H9 (cell line): Measurements from ENCODE around the gene C19orf47. TPM values are rescaled to one million over a fixed set of nuclear protein-coding genes. Genes with fewer than 3 reads are reported as not detected.

Experiments
- DNase-seq: peaks from one replicate; pipeline ENCODE4 v3.0.0-alpha.2; 2017
- H2AFZ ChIP-seq: one replicate; pipeline ENCODE4 v1.6.1; 2013; ENCODE audit warnings: mild to moderate bottlenecking, low read length, control low read depth, moderate library complexity
- H2AK5ac ChIP-seq: 2 replicates; pipeline ENCODE4 v1.6.1; 2013; ENCODE audit warnings: low read length, control low read depth, mixed read lengths; ENCODE audit not compliant: insufficient read length
- H2BK120ac ChIP-seq: one replicate; pipeline ENCODE4 v1.6.1; 2013; ENCODE audit warnings: low read depth, mild to moderate bottlenecking, low read length, control low read depth, inconsistent platforms; ENCODE audit not compliant: poor library complexity, severe bottlenecking
- H2BK12ac ChIP-seq: 2 replicates; pipeline ENCODE4 v1.6.1; 2013; ENCODE audit warnings: low read length, control low read depth, mixed read lengths, low read depth; ENCODE audit not compliant: insufficient read length
- H2BK15ac ChIP-seq: 2 replicates; pipeline ENCODE4 v1.6.1; 2013; ENCODE audit warnings: low read depth, low read length, control low read depth
- H2BK20ac ChIP-seq: one replicate; pipeline ENCODE4 v1.6.1; 2013; ENCODE audit warnings: low read depth, mild to moderate bottlenecking, low read length, control low read depth, inconsistent platforms; ENCODE audit not compliant: poor library complexity, severe bottlenecking
- H2BK5ac ChIP-seq: 2 replicates; pipeline ENCODE4 v1.6.1; 2013; ENCODE audit warnings: low read length, control low read depth, mixed read lengths; ENCODE audit not compliant: insufficient read length
- H3K14ac ChIP-seq: 2 replicates; pipeline ENCODE4 v1.6.1; 2013; ENCODE audit warnings: low read length, control low read depth; ENCODE audit not compliant: insufficient read depth
- H3K18ac ChIP-seq: 2 replicates; pipeline ENCODE4 v1.6.1; 2013; ENCODE audit warnings: low read depth, mild to moderate bottlenecking, mixed read lengths, low read length, control low read depth; ENCODE audit not compliant: insufficient read length
- H3K23ac ChIP-seq: 2 replicates; pipeline ENCODE4 v1.6.1; 2013; ENCODE audit warnings: low read length, control low read depth, mixed read lengths, low read depth; ENCODE audit not compliant: insufficient read length
- H3K23me2 ChIP-seq: 2 replicates; pipeline ENCODE4 v1.6.1; 2013; ENCODE audit warnings: low read depth, mild to moderate bottlenecking, mixed read lengths, low read length, control low read depth; ENCODE audit not compliant: insufficient read length, poor library complexity, severe bottlenecking
- H3K27ac ChIP-seq: 2 replicates; pipeline ENCODE4 v1.5.1; 2013; ENCODE audit warnings: low read length, control low read depth, mixed read lengths, low read depth; ENCODE audit not compliant: insufficient read length
- H3K27me3 ChIP-seq: 2 replicates; pipeline ENCODE4 v1.6.1; 2013; ENCODE audit warnings: low read length, control low read depth, inconsistent platforms; ENCODE audit not compliant: insufficient read depth
- H3K4ac ChIP-seq: 2 replicates; pipeline ENCODE4 v1.6.1; 2013; ENCODE audit warnings: low read depth, mild to moderate bottlenecking, control low read depth, inconsistent platforms, low read length, moderate library complexity
- H3K4me1 ChIP-seq: 2 replicates; pipeline ENCODE4 v1.6.1; 2013; ENCODE audit warnings: low read length, control low read depth, inconsistent platforms; ENCODE audit not compliant: insufficient read depth
- H3K4me2 ChIP-seq: 2 replicates; pipeline ENCODE4 v1.6.1; 2013; ENCODE audit warnings: low read length, control low read depth, mixed read lengths; ENCODE audit not compliant: insufficient read length, insufficient read depth
- H3K56ac ChIP-seq: 2 replicates; pipeline ENCODE4 v1.6.1; 2013; ENCODE audit warnings: low read depth, mild to moderate bottlenecking, mixed read lengths, low read length, control low read depth; ENCODE audit not compliant: insufficient read length
- H3K79me1 ChIP-seq: 2 replicates; pipeline ENCODE4 v1.6.1; 2013; ENCODE audit warnings: low read depth, mild to moderate bottlenecking, moderate library complexity, low read length, control low read depth, inconsistent platforms; ENCODE audit not compliant: insufficient read depth, poor library complexity, severe bottlenecking
- H3K79me2 ChIP-seq: 2 replicates; pipeline ENCODE4 v1.6.1; 2013; ENCODE audit warnings: low read length, control low read depth, inconsistent platforms; ENCODE audit not compliant: insufficient read depth
- H3K9ac ChIP-seq: 2 replicates; pipeline ENCODE4 v1.6.1; 2013; ENCODE audit warnings: low read length, control low read depth, mixed read lengths; ENCODE audit not compliant: insufficient read length; ENCODE audit errors: extremely low read depth
- H3K9me3 ChIP-seq: one replicate; pipeline ENCODE4 v1.6.1; 2013; ENCODE audit warnings: low read depth, low read length, inconsistent platforms; ENCODE audit not compliant: control insufficient read depth
- H3T11ph ChIP-seq: one replicate; pipeline ENCODE4 v1.6.1; 2013; ENCODE audit warnings: mild to moderate bottlenecking, low read length, control low read depth, inconsistent platforms
- H4K20me1 ChIP-seq: one replicate; pipeline ENCODE4 v1.6.1; 2013; ENCODE audit not compliant: control insufficient read depth, insufficient read length, insufficient read depth
- H4K5ac ChIP-seq: 2 replicates; pipeline ENCODE4 v1.6.1; 2013; ENCODE audit warnings: low read depth, mild to moderate bottlenecking, mixed read lengths, low read length, control low read depth; ENCODE audit not compliant: insufficient read length
- H4K8ac ChIP-seq: replicated peaks from 2 replicates; pipeline ENCODE4 v1.6.1; 2013; ENCODE audit warnings: low read length, control low read depth, mixed read lengths, low read depth; ENCODE audit not compliant: insufficient read length
- H4K91ac ChIP-seq: 2 replicates; pipeline ENCODE4 v1.6.1; 2013; ENCODE audit warnings: low read depth, mild to moderate bottlenecking, moderate library complexity, mixed read lengths, low read length, control low read depth; ENCODE audit not compliant: insufficient read length
- H3K27ac Mint-ChIP-seq, 3 experiments: 2 replicates in 2 of 3; 3 replicates in 1 of 3; pipeline ENCODE4 v1.8.0; 2020 to 2021; ENCODE audit warnings: mixed read lengths in 3 of 3, mild to moderate bottlenecking in 1 of 3, moderate library complexity in 1 of 3
- H3K27me3 Mint-ChIP-seq: 2 replicates; pipeline ENCODE4 v1.8.0; 2021; ENCODE audit warnings: low read depth, mild to moderate bottlenecking, moderate library complexity, mixed read lengths
- H3K36me3 Mint-ChIP-seq, 3 experiments: 2 replicates in 2 of 3; 3 replicates in 1 of 3; pipeline ENCODE4 v1.8.0; 2020 to 2021; ENCODE audit warnings: low read depth in 3 of 3, mixed read lengths in 3 of 3; ENCODE audit not compliant: insufficient read depth in 1 of 3
- H3K4me1 Mint-ChIP-seq, 2 experiments: 2 replicates each; pipeline ENCODE4 v1.8.0; 2020; ENCODE audit warnings: mixed read lengths in 2 of 2
- H3K4me3 Mint-ChIP-seq, 2 experiments: 2 replicates in 1 of 2; 3 replicates in 1 of 2; pipeline ENCODE4 v1.8.0; 2020 to 2021; ENCODE audit warnings: mild to moderate bottlenecking in 2 of 2, mixed read lengths in 2 of 2, moderate library complexity in 1 of 2
- H3K9me3 Mint-ChIP-seq, 2 experiments: 2 replicates in 1 of 2; 3 replicates in 1 of 2; pipeline ENCODE4 v1.8.0; 2020; ENCODE audit warnings: mild to moderate bottlenecking in 2 of 2, mixed read lengths in 2 of 2, moderate library complexity in 1 of 2
- CTCF ChIP-seq: fragments of 200-600 bp; sonication (generic); conservative IDR thresholded peaks from 3 replicates; pipeline ENCODE4 v1.8.0; 2021; ENCODE audit warnings: antibody characterized with exemption, mild to moderate bottlenecking
- WGBS: extraction: QIAGEN DNeasy Blood & Tissue Kit; methylation state at CpG from one replicate; pipeline ENCODE4 v1.1.7; 2013; ENCODE audit warnings: missing lambda C conversion rate, low lambda C conversion rate, mixed read lengths; ENCODE audit not compliant: insufficient read length; ENCODE audit errors: extremely low coverage; 5-methylcytosine and 5-hydroxymethylcytosine counted together
- total RNA-seq: library from RNA; stranded (reverse); gene quantifications from 2 replicates; pipeline ENCODE4 v1.2.1, GENCODE V29; 2021

The C19orf47 gene
- total RNA-seq, 1 experiment from 2014 or later, result 19.4 TPM

GRCh38 chr19:40337107-40337506 is 11.1 kb downstream of the C19orf47 start:
- Mint-ChIP-seq H3K4me1 (no peaks in the 10 kb centered on the region), H3K27ac (no peak overlapping the region), H3K9me3 (no peaks in the 10 kb centered on the region), H3K27me3 (no peaks in the 10 kb centered on the region), H3K36me3 (peaks cover 12 to 40% (median 29%) of the 10 kb centered on the region in 3 experiments; a peak in 6 of 7 replicates), H3K4me3 (no peak overlapping the region)
- no peak for TF ChIP-seq CTCF
- WGBS, result no CpG with 5 or more reads among the region's 2 CpGs
- H4K8ac ChIP-seq, result no peak overlapping the region
- no peak overlapping the region for H2BK15ac ChIP-seq
- H2AFZ ChIP-seq, result no peak overlapping the region
- no peaks in the 10 kb centered on the region for H3K27me3 ChIP-seq
- no peak overlapping the region for H2BK20ac ChIP-seq
- H3K4me1 ChIP-seq, result no peaks in the 10 kb centered on the region
- no peaks in the 10 kb centered on the region for H3K9me3 ChIP-seq
- no peak overlapping the region for H4K91ac ChIP-seq
- no peak overlapping the region for H3K4ac ChIP-seq
- H3K23me2 ChIP-seq, result no peaks in the 10 kb centered on the region
- H3K27ac ChIP-seq, result no peak overlapping the region
- H4K20me1 ChIP-seq, result no peaks in the 10 kb centered on the region
- no peak overlapping the region for H3K14ac ChIP-seq
- H3T11ph ChIP-seq, result no peak overlapping the region
- H4K5ac ChIP-seq, result no peak overlapping the region
- no peaks in the 10 kb centered on the region for H3K79me1 ChIP-seq
- H3K23ac ChIP-seq, result no peak overlapping the region
- H3K4me2 ChIP-seq, result no peak overlapping the region
- no peak overlapping the region for H3K9ac ChIP-seq
- no peak overlapping the region for H3K56ac ChIP-seq
- no peaks in the 10 kb centered on the region; the same call in 1 of the 2 replicates for H3K79me2 ChIP-seq
- no peak overlapping the region for H2BK5ac ChIP-seq
- no peak for DNase-seq
- H2BK12ac ChIP-seq, result no peak overlapping the region
- H3K18ac ChIP-seq, result no peak overlapping the region
- H2AK5ac ChIP-seq, result no peak overlapping the region
- no peak overlapping the region for H2BK120ac ChIP-seq
